SK-N-SH treated with all-trans-retinoic acid at 6 μM for 48 hours (cell line): Measurements from ENCODE around the gene SYCP2L.

Experiments used
- CREB5 ChIP-seq: fragments of 250-450 bp; sonication (Bioruptor Pico); IDR thresholded peaks from 2 replicates; pipeline ENCODE4 v1.5.1; 2020; ENCODE audit warnings: low read depth, mild to moderate bottlenecking, moderate library complexity
- GLIS3 ChIP-seq: fragments of 250-450 bp; sonication (Bioruptor Pico); IDR thresholded peaks from 2 replicates; pipeline ENCODE4 v1.5.0; 2020; ENCODE audit warnings: mild to moderate bottlenecking, moderate library complexity
- TCF4 ChIP-seq: fragments of 250-450 bp; sonication (Bioruptor Pico); IDR thresholded peaks from 2 replicates; pipeline ENCODE4 v1.8.0; 2021; ENCODE audit warnings: mild to moderate bottlenecking, moderate library complexity, borderline replicate concordance
- TOX ChIP-seq: fragments of 250-450 bp; sonication (Bioruptor Pico); IDR thresholded peaks from 2 replicates; pipeline ENCODE4 v1.8.0; 2021; ENCODE audit warnings: mild to moderate bottlenecking, moderate library complexity, borderline replicate concordance

- no peak for TF ChIP-seq TCF4 (CRISPR knock-in tag)
- TF ChIP-seq GLIS3 (CRISPR knock-in tag) = no peak
- TF ChIP-seq CREB5 = no peak
- no peak for TF ChIP-seq TOX (CRISPR knock-in tag)
These were observed 61.1 kb downstream of the SYCP2L start for GRCh38 chr6:10947966-10948365.
